Body of pancreas (tissue), 4 donors: ENCODE data around the gene TXNDC8. TPM values are rescaled to one million over a fixed set of nuclear protein-coding genes. Genes with fewer than 3 reads are reported as not detected.

Experiments
- ATAC-seq: fragments of 150-250 bp; one replicate; pipeline ENCODE4 v1.9.1; 2016
- DNase-seq, 4 donors: peaks; one replicate each; pipeline ENCODE4 v3.0.0-alpha.2; 2019
- H3K27ac ChIP-seq, 4 donors: fragments of 200-600 bp; sonication (generic); 1 replicate in 3 of 4; 2 replicates in 1 of 4; pipeline versions ENCODE4 v1.5.1 to v1.6.1; 2016 to 2019; ENCODE audit warnings: mild to moderate bottlenecking in 1 of 4, mixed read lengths in 1 of 4, moderate library complexity in 1 of 4
- H3K27me3 ChIP-seq, 2 donors: fragments of 200-600 bp; sonication (generic); one replicate each; pipeline ENCODE4 v1.6.0; 2016; ENCODE audit warnings: mild to moderate bottlenecking in 1 of 2
- H3K36me3 ChIP-seq, 2 donors: fragments of 200-600 bp; sonication (generic); replicated peaks in 1 of 2; 2 replicates each; pipeline ENCODE4 v1.5.1; 2016; ENCODE audit warnings: low read depth in 2 of 2; ENCODE audit not compliant: insufficient read depth in 1 of 2
- H3K4me1 ChIP-seq: fragments of 200-600 bp; sonication (generic); one replicate; pipeline ENCODE4 v1.6.0; 2016
- H3K4me3 ChIP-seq, 2 donors: fragments of 200-600 bp; sonication (generic); 1 replicate in 1 of 2; 2 replicates in 1 of 2; pipeline ENCODE4 v1.5.1; 2016 to 2019
- H3K9me3 ChIP-seq, 3 donors: fragments of 200-600 bp; sonication (generic); 1 replicate in 2 of 3; 2 replicates in 1 of 3; pipeline ENCODE4 v1.5.1; 2016
- POLR2A ChIP-seq, 3 donors: fragments of 450-650 bp; IDR thresholded peaks; one replicate each; pipeline ENCODE4 v1.6.1; 2016; ENCODE audit warnings: antibody characterized with exemption in 3 of 3, mild to moderate bottlenecking in 2 of 3
- WGBS, 2 donors: methylation state at CpG; one replicate each; pipeline ENCODE4 v1.1.5; 2017; 5-methylcytosine and 5-hydroxymethylcytosine counted together
- intact Hi-C: fragments of 100-400 bp; cut with DNase I; formaldehyde crosslinking; loops from one replicate; pipeline ENCODE4 v1.15.1; 2023
- total RNA-seq, 2 donors: library from RNA; depleted of rRNA; stranded (reverse); fragments of >200 nt; gene quantifications; one replicate each; pipeline ENCODE4 v1.1.0, GENCODE V29; 2016
- TF ChIP-seq, protein P1 (sequence below), 7 experiments: fragments of 450-650 bp in 4 of 7; fragments of 200-600 bp in 3 of 7; sonication (generic) in 3 of 7; IDR thresholded peaks; one replicate each; pipeline ENCODE4 v1.5.1; 2016 to 2019; ENCODE audit warnings: antibody characterized with exemption in 7 of 7

Gene TXNDC8
- total RNA-seq, 2 donors from 2014 or later = not detected

DNA sequence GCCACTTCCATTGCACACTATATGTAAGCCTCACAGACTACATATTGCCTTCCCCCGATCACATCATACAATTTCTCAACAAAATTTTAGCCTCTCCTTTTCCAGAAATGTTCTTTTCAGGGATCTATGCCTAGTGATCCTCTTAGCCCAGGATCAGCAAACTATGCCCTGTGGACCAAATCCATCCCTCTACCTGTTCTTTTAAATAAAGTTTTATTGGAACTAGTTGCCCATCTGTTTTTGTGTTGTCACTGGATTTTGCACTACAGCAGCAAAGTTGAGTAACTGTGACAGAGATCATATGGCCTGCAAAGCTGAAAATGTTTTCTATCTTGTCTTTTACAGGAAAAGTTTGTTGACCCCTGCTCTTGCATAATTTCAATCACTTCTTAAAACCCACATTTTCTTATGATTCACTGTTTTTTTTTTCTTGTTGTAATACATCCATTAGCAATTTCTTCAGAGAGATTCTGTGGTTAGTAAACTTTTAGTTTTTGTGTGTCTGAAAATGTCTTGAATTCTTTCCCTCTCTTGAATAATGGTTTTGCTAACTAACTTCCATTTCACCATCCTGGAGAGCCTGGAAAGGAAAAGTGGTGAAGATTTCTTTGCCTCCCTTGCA lies 7.1 kb downstream of the TXNDC8 start:
- Histone ChIP-seq H3K27me3 (no peaks in the 10 kb centered on the region), H3K4me3 (no peak overlapping the region), H3K27ac (no peak overlapping the region), H3K4me1 (no peaks in the 10 kb centered on the region), H3K9me3 (no peaks in the 10 kb centered on the region), H3K36me3 (no peaks in the 10 kb centered on the region)
- DNase-seq = no peak
- no peak for ATAC-seq
- 93 to 95% methylated on average over 1 of the region's 1 CpG for WGBS, 2 donors
- intact Hi-C loops = no loop called here
- no peak for TF ChIP-seq POLR2A (IDR thresholded peaks at IDR 0.05)
- TF ChIP-seq, protein P1, sequence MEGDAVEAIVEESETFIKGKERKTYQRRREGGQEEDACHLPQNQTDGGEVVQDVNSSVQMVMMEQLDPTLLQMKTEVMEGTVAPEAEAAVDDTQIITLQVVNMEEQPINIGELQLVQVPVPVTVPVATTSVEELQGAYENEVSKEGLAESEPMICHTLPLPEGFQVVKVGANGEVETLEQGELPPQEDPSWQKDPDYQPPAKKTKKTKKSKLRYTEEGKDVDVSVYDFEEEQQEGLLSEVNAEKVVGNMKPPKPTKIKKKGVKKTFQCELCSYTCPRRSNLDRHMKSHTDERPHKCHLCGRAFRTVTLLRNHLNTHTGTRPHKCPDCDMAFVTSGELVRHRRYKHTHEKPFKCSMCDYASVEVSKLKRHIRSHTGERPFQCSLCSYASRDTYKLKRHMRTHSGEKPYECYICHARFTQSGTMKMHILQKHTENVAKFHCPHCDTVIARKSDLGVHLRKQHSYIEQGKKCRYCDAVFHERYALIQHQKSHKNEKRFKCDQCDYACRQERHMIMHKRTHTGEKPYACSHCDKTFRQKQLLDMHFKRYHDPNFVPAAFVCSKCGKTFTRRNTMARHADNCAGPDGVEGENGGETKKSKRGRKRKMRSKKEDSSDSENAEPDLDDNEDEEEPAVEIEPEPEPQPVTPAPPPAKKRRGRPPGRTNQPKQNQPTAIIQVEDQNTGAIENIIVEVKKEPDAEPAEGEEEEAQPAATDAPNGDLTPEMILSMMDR (IDR thresholded peaks at IDR 0.05) = no peak

DNA sequence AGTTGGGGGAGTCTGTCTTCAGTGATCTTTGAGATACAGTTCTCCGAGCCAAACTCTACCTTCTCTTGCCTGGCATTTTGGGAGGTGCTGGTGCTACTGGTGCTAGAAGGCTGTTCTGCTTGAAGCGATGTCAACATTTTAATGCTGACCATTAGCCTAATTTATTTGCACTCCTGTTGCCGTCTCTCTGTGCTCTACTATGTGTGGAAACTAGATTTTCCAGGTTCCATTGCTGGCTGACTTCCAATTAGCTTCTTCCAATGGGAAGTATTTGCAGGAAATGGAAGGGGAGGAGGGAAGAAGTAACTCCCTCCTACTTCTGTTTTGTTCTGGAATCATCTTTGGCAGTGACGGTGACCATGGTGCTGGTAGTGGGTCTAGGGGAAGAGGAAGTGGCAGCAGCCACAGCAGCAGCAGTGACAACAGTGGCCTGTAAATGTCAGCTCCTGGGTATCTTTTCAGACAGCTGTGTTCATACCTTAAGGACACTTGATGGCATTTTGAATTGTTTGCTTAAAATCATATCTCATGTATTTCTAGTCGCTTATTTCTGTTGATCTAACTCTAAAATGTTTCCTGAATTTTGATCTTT lies 7.9 kb downstream of the TXNDC8 start:
- Histone ChIP-seq H3K27me3 (no peaks in the 10 kb centered on the region), H3K27ac (no peak overlapping the region), H3K4me3 (no peak overlapping the region), H3K4me1 (no peaks in the 10 kb centered on the region), H3K9me3 (no peaks in the 10 kb centered on the region), H3K36me3 (no peaks in the 10 kb centered on the region)
- 46 to 52% methylated on average over 5 of the region's 5 CpGs for WGBS, 2 donors
- intact Hi-C loops = no loop called here
- TF ChIP-seq POLR2A (IDR thresholded peaks at IDR 0.05) = no peak
- TF ChIP-seq, protein P1 (IDR thresholded peaks at IDR 0.05) = no peak
- peak in 1 of 4 donors; percentile 3 for DNase-seq
- ATAC-seq = no peak

DNA sequence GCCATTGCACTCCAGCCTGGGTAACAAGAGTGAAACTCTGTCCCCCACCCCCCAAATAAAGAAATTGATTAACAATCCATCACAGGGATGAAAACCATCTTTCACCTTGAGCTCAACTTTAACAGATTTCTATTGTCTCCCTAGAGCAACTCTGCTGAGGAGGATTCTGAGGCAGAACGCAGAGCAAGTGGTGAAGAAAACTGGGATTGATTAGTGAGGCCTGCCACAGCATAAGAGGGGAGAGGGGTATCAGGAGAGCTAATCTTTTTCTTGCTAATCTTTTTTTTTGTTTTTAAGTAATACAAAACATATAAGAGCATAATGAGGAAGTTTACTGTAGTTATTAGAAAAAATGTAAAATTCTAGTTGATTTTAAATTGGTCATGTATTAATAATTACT lies 8.9 kb downstream of the TXNDC8 start:
- ATAC-seq = no peak
- no peak for TF ChIP-seq POLR2A (IDR thresholded peaks at IDR 0.05)
- TF ChIP-seq, protein P1 (IDR thresholded peaks at IDR 0.05) = no peak
- 61 to 81% methylated on average over 1 of the region's 1 CpG for WGBS, 2 donors
- Histone ChIP-seq H3K36me3 (no peaks in the 10 kb centered on the region), H3K4me3 (no peak overlapping the region), H3K9me3 (no peaks in the 10 kb centered on the region), H3K27me3 (no peaks in the 10 kb centered on the region), H3K27ac (no peak overlapping the region), H3K4me1 (no peaks in the 10 kb centered on the region)
- DNase-seq = no peak
- intact Hi-C loops = no loop called here

DNA sequence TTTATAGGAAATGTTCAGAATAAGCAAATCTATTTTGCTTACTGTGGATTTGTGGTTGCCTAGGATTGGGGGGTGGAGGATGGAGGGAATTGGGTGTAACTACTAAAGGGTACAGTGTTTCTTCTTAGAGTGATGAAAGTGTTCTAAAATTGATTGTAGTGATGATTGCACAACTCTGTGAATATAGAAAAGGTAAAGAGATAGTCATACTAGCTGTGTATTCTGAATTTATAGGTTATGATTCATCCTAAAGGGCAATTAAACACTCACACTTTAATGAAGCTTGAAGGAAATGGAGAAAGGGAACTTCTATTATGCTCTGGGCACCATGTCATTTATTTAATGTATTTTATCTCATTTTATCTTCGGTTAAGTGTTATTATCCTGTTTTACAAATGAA lies 9.9 kb downstream of the TXNDC8 start:
- no peak for TF ChIP-seq POLR2A (IDR thresholded peaks at IDR 0.05)
- TF ChIP-seq, protein P1 (IDR thresholded peaks at IDR 0.05) = no peak
- no peak for ATAC-seq
- intact Hi-C loops = no loop called here

DNA sequence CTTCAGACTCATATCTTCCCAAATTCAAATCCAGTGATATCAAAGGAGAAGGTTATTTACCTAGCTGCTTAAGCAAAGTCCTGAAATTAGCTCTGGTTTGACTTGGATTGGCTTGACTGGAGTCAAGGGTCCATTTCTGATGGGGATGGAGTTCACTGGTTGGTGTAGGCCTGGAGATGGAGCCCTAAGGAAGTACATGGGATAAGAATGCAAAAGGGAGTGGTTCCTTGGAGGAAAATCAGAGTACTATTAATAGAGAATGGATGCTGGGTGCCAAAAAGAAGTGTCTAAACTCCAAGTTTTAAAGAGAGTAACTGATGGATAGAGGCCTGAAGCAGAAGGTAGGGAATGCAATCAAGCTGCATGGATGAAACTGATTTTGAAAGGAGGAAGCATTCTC lies 13.8 kb downstream of the TXNDC8 start:
- Histone ChIP-seq H3K27me3 (no peaks in the 10 kb centered on the region), H3K36me3 (no peaks in the 10 kb centered on the region), H3K4me3 (no peak overlapping the region), H3K9me3 (no peaks in the 10 kb centered on the region), H3K4me1 (no peaks in the 10 kb centered on the region), H3K27ac (no peak overlapping the region)
- DNase-seq (no peak), ATAC-seq (no peak)
- TF ChIP-seq, protein P1 (IDR thresholded peaks at IDR 0.05) = no peak
- no peak for TF ChIP-seq POLR2A (IDR thresholded peaks at IDR 0.05)
- intact Hi-C loops = no loop called here

More for the DNA sequence above, 9.9 kb downstream of the TXNDC8 start:
- Histone ChIP-seq H3K9me3 (no peaks in the 10 kb centered on the region), H3K27ac (no peak overlapping the region), H3K4me3 (no peak overlapping the region), H3K36me3 (no peaks in the 10 kb centered on the region), H3K4me1 (no peaks in the 10 kb centered on the region), H3K27me3 (no peaks in the 10 kb centered on the region)
- 75 to 77% methylated on average over 1 of the region's 1 CpG for WGBS, 2 donors
- DNase-seq = no peak
